Measurements from ENCODE around the gene SLC9A9. TPM values are rescaled to one million over a fixed set of nuclear protein-coding genes. Genes with fewer than 3 reads are reported as not detected.

SLC9A9 gene
- total and polyA plus RNA-seq, 9 of the 15 experiments (the other 6 are each of a cell fraction or from before 2014, with no cell fraction given), result 0.03 to 0.13 TPM; not detected in 7

- DNase-seq (ENCODE audit: extremely low read depth in 1 of 4, low spot score in 3 of 4), result no peak
- Histone ChIP-seq H3K4me2 (ENCODE audit: insufficient read depth, low read length) (no peak overlapping the region), H3K9me3 (replicated peaks; ENCODE audit: control insufficient read depth, insufficient read depth, low read depth, low read length) (no peaks in the 10 kb centered on the region), H2AFZ (ENCODE audit: low read depth, low read length) (no peak overlapping the region), H3K27me3 (ENCODE audit: control insufficient read depth in 2 of 2, insufficient read depth in 2 of 2, low read length in 2 of 2) (no peaks in the 10 kb centered on the region), H3K4me1 (replicated peaks in 1 of 2; ENCODE audit: control insufficient read depth in 2 of 2, insufficient read depth in 2 of 2, low read length in 2 of 2) (no peaks in the 10 kb centered on the region), H3K27ac (ENCODE audit: extremely low read depth, low read depth, low read length) (no peak overlapping the region), H3K4me3 (no peak overlapping the region), H3K79me2 (ENCODE audit: control insufficient read depth, insufficient read depth, low read length) (no peaks in the 10 kb centered on the region), H3K9me1 (ENCODE audit: control insufficient read depth, insufficient read depth, low read length) (no peaks in the 10 kb centered on the region), H3K9ac (ENCODE audit: insufficient read depth in 1 of 2, low read depth in 2 of 2, low read length in 2 of 2) (no peak overlapping the region), H4K20me1 (replicated peaks; ENCODE audit: control insufficient read depth, insufficient read depth, low read length) (no peaks in the 10 kb centered on the region), H3K36me3 (ENCODE audit: control insufficient read depth, insufficient read depth, low read length) (no peaks in the 10 kb centered on the region)
- intact Hi-C loops (cut with micrococcal nuclease) (no loop called here), in situ Hi-C loops (cut with MboI) (no loop called here)
- no TSS peak for BruUV-seq (replicated peaks)
- ChIA-PET POLR2A (no interaction called here), CTCF (ENCODE audit: low intra/inter-chr PET ratio) (no interaction called here)
- TF ChIP-seq SNIP1 (IDR thresholded peaks at IDR 0.05; ENCODE audit: low read depth), result no peak
- TF ChIP-seq TEAD4 (IDR thresholded peaks at IDR 0.05; ENCODE audit: low read length), result no peak
- no peak for TF ChIP-seq TEAD4 (CRISPR knock-in tag; IDR thresholded peaks at IDR 0.05; ENCODE audit: borderline replicate concordance)
- no peak for TF ChIP-seq ETS2 (tag; IDR thresholded peaks at IDR 0.05; ENCODE audit: borderline replicate concordance, poor library complexity, severe bottlenecking)
- no peak for TF ChIP-seq ZBTB5 (IDR thresholded peaks at IDR 0.05)
- no peak for TF ChIP-seq TAF7 (tag; IDR thresholded peaks at IDR 0.05)
- TF ChIP-seq ZNF121 (CRISPR knock-in tag; conservative IDR thresholded peaks at IDR 0.05), result no peak
- TF ChIP-seq TBP (optimal IDR thresholded peaks at IDR 0.05; ENCODE audit: low read depth, low read length), result no peak
- no peak for TF ChIP-seq CREBBP (IDR thresholded peaks at IDR 0.05; ENCODE audit: low read depth, low read length)
- no peak for TF ChIP-seq ZNF699 (CRISPR knock-in tag; IDR thresholded peaks at IDR 0.05; ENCODE audit: insufficient replicate concordance)
- TF ChIP-seq MECOM (CRISPR knock-in tag; IDR thresholded peaks at IDR 0.05), result no peak
- TF ChIP-seq CHCHD3 (CRISPR knock-in tag; IDR thresholded peaks at IDR 0.05), result no peak
- TF ChIP-seq XRCC4 (IDR thresholded peaks at IDR 0.05; ENCODE audit: extremely low read depth, insufficient read depth, insufficient read length), result no peak
- TF ChIP-seq HCFC1 (IDR thresholded peaks at IDR 0.05; ENCODE audit: low read depth, low read length), result no peak
- no peak for TF ChIP-seq E2F6 (IDR thresholded peaks at IDR 0.05; ENCODE audit: borderline replicate concordance in 1 of 2, extremely low read depth in 1 of 2, insufficient read depth in 1 of 2, insufficient read length in 1 of 2, low read depth in 1 of 2, low read length in 1 of 2, poor library complexity in 1 of 2, severe bottlenecking in 1 of 2)
- no peak for TF ChIP-seq ZNF316 (IDR thresholded peaks at IDR 0.05)
- no peak for TF ChIP-seq MTF1 (CRISPR knock-in tag; IDR thresholded peaks at IDR 0.05; ENCODE audit: borderline replicate concordance)
- TF ChIP-seq ZNF184 (CRISPR knock-in tag; IDR thresholded peaks at IDR 0.05), result no peak
- no peak for FAIRE-seq
- ATAC-seq, result no peak
These were observed 314.9 kb downstream of the SLC9A9 start for GRCh38 chr3:143533391-143533790.
